ENCODE results near the gene PSMD5. TPM values are rescaled to one million over a fixed set of nuclear protein-coding genes. Genes with fewer than 3 reads are reported as not detected.

The PSMD5 gene
- polyA plus RNA-seq (2013, experiment 1 of 2; ENCODE audit: insufficient read length), result 29.2 TPM
- polyA plus RNA-seq (2013, experiment 2 of 2; ENCODE audit: insufficient read length), result 32.8 TPM

GRCh38 chr9:120842685-120843485 lies at the start of gene PSMD5:
TSS of gene PSMD5 (minus strand) at chr9:120842922. CDS start at chr9:120842909, 13 bp downstream.
- DNase-seq, result peak; percentile 100

- no peak for DNase-seq
Measured at GRCh38 chr9:120891884-120892747, 49.4 kb upstream of the PSMD5 start.

- no peak for DNase-seq
Measured at GRCh38 chr9:120891245-120891883, 48.6 kb upstream of the PSMD5 start.

- DNase-seq, result no peak
Measured at GRCh38 chr9:120890320-120891244, 47.9 kb upstream of the PSMD5 start.

GRCh38 chr9:120889606-120890271 lies 47.0 kb upstream of the PSMD5 start:
- no peak for DNase-seq

- DNase-seq, result no peak
Measured at GRCh38 chr9:120888626-120889025, 45.9 kb upstream of the PSMD5 start.

- peak; percentile 31 for DNase-seq
Measured at GRCh38 chr9:120886490-120886967, 43.8 kb upstream of the PSMD5 start.

- DNase-seq, result no peak
Measured at GRCh38 chr9:120885958-120886357, 43.2 kb upstream of the PSMD5 start.

GRCh38 chr9:120885457-120885856 lies 42.7 kb upstream of the PSMD5 start:
- DNase-seq, result no peak

GRCh38 chr9:120883608-120883996 lies 40.9 kb upstream of the PSMD5 start:
- DNase-seq, result no peak

- no peak for DNase-seq
Measured at GRCh38 chr9:120882935-120883607, 40.3 kb upstream of the PSMD5 start.

- DNase-seq, result no peak
Measured at GRCh38 chr9:120879446-120879845, 36.7 kb upstream of the PSMD5 start.

GRCh38 chr9:120878188-120879130 lies 35.7 kb upstream of the PSMD5 start:
- no peak for DNase-seq

GRCh38 chr9:120877276-120878034 lies 34.7 kb upstream of the PSMD5 start:
- peak; percentile 65 for DNase-seq

- DNase-seq, result peak; percentile 35
Measured at GRCh38 chr9:120876842-120877240, 34.1 kb upstream of the PSMD5 start, which contains the start of gene PHF19. TSS of gene PHF19 (minus strand) at chr9:120877188. CDS start at chr9:120874741, 2,447 bp downstream.

- DNase-seq, result peak; percentile 90
Measured at GRCh38 chr9:120875954-120876841, 33.5 kb upstream of the PSMD5 start.

GRCh38 chr9:120875643-120875953 lies 32.9 kb upstream of the PSMD5 start:
- no peak for DNase-seq
